Measurements from ENCODE around the gene AMPD2.

DNA sequence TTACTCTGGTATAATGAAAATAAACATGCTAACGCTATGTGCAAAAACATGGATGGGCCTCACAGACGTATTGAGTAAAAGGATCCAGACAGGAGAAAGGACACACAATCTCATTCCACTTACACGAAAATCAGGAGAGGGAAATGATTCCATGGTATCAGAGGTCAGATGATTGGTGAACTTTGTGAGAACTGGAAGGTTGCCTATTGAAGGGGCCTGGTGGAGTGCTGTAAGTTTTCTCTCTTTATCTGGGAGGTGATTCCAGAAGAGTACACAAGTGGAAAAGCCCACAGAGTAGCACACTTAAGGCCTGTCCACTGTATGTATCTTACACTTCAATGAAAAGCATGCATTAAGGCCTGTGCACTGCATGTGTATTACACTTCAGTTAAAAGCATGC is 57.8 kb downstream of the AMPD2 start:
- TF ChIP-seq, protein P1, sequence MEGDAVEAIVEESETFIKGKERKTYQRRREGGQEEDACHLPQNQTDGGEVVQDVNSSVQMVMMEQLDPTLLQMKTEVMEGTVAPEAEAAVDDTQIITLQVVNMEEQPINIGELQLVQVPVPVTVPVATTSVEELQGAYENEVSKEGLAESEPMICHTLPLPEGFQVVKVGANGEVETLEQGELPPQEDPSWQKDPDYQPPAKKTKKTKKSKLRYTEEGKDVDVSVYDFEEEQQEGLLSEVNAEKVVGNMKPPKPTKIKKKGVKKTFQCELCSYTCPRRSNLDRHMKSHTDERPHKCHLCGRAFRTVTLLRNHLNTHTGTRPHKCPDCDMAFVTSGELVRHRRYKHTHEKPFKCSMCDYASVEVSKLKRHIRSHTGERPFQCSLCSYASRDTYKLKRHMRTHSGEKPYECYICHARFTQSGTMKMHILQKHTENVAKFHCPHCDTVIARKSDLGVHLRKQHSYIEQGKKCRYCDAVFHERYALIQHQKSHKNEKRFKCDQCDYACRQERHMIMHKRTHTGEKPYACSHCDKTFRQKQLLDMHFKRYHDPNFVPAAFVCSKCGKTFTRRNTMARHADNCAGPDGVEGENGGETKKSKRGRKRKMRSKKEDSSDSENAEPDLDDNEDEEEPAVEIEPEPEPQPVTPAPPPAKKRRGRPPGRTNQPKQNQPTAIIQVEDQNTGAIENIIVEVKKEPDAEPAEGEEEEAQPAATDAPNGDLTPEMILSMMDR (IDR thresholded peaks at IDR 0.05), result no peak
- TF ChIP-seq POLR2A (IDR thresholded peaks at IDR 0.05), result no peak

Measured in vagina (tissue), 2 donors.